Panc1 (cell line): ENCODE data around the gene EFCAB8. TPM values are rescaled to one million over a fixed set of nuclear protein-coding genes. Genes with fewer than 3 reads are reported as not detected.
A peak's percentile ranks its signal among the peaks of the same experiment; 100 is the strongest.

ENCODE experiments used
- ATAC-seq: fragments of 200-7000 bp; cut with Tn5 transposase; 2 replicates; pipeline ENCODE4 v1.9.1; 2020; ENCODE audit warnings: mild to moderate bottlenecking, moderate library complexity
- BruUV-seq: library from RNA; stranded (reverse); fragments of 400-500 nt; replicated peaks from 2 replicates; lab custom pipeline; 2021; lab: Mats Ljungman, UMichigan
- CTCF ChIA-PET: fragments of 300-600 bp; sonication (Branson Sonifier 250); formaldehyde crosslinking; loops from one replicate; lab custom pipeline; 2022; ENCODE audit warnings: antibody characterized with exemption; lab: Charles Lee
- POLR2A ChIA-PET: fragments of 300-600 bp; sonication (Branson Sonifier 250); formaldehyde crosslinking; loops from one replicate; lab custom pipeline; 2022; ENCODE audit warnings: antibody characterized with exemption; lab: Charles Lee
- DNase-seq: peaks from one replicate; pipeline ENCODE4 v3.0.0-alpha.2; 2010; ENCODE audit warnings: low read depth, low spot score
- H3K27ac ChIP-seq: 2 replicates; pipeline ENCODE4 v1.5.1; 2011; ENCODE audit warnings: mild to moderate bottlenecking, low read length, inconsistent platforms
- H3K27me3 ChIP-seq: fragments of 200-500 bp; sonication (Bioruptor generic); 2 replicates; pipeline ENCODE4 v1.6.0; 2014; ENCODE audit warnings: low read length, inconsistent platforms; ENCODE audit not compliant: control insufficient read depth, insufficient read depth
- H3K36me3 ChIP-seq: fragments of 200-500 bp; sonication (Bioruptor generic); 2 replicates; pipeline ENCODE4 v1.5.1; 2014; ENCODE audit warnings: inconsistent platforms, mild to moderate bottlenecking, low read length, moderate library complexity; ENCODE audit not compliant: control insufficient read depth, insufficient read depth
- H3K4me1 ChIP-seq: 2 replicates; pipeline ENCODE4 v1.5.1; 2011; ENCODE audit warnings: inconsistent platforms, mild to moderate bottlenecking, low read length, moderate library complexity; ENCODE audit not compliant: control insufficient read depth, insufficient read depth
- H3K4me3 ChIP-seq, 2 experiments: 2 replicates each; pipeline ENCODE4 v1.5.1; 2011 to 2012; ENCODE audit warnings: low read depth in 2 of 2, low read length in 2 of 2, mild to moderate bottlenecking in 2 of 2, inconsistent platforms in 1 of 2, moderate library complexity in 1 of 2
- H3K9me3 ChIP-seq: fragments of 200-500 bp; sonication (Bioruptor generic); 2 replicates; pipeline ENCODE4 v1.5.1; 2014; ENCODE audit warnings: low read depth, mild to moderate bottlenecking, inconsistent platforms, low read length, moderate library complexity; ENCODE audit not compliant: control insufficient read depth, insufficient read depth
- CTCF ChIP-seq: fragments of 450-650 bp; IDR thresholded peaks from 2 replicates; pipeline ENCODE4 v1.5.1; 2017; ENCODE audit warnings: mild to moderate bottlenecking
- POLR2AphosphoS5 ChIP-seq: IDR thresholded peaks from 2 replicates; pipeline ENCODE4 v1.6.1; 2012; ENCODE audit warnings: mild to moderate bottlenecking, low read depth, low read length, moderate library complexity
- REST ChIP-seq, 2 experiments: IDR thresholded peaks; 2 replicates each; pipeline ENCODE4 v1.6.1; 2011 to 2012; ENCODE audit warnings: low read depth in 2 of 2, control low read depth in 1 of 2, low read length in 1 of 2, mild to moderate bottlenecking in 1 of 2, moderate library complexity in 1 of 2; ENCODE audit not compliant: insufficient read depth in 1 of 2
- SIN3A ChIP-seq: IDR thresholded peaks from 2 replicates; pipeline ENCODE4 v1.6.1; 2012; ENCODE audit warnings: low read depth, mild to moderate bottlenecking, low read length, moderate library complexity, borderline replicate concordance; ENCODE audit not compliant: insufficient read depth
- TCF7L2 ChIP-seq: IDR thresholded peaks from 2 replicates; pipeline ENCODE4 v1.6.1; 2011; ENCODE audit warnings: mild to moderate bottlenecking, low read depth, low read length, inconsistent platforms
- in situ Hi-C: cut with HindIII; loops from 2 replicates; pipeline ENCODE4 v1.10.0; 2016; ENCODE audit warnings: low sequenced_read_pairs, low pct_unique_long_range_greater_than_20kb
- intact Hi-C: fragments of 100-400 bp; cut with micrococcal nuclease; formaldehyde crosslinking; loops from one replicate; pipeline ENCODE4 v1.10.0; 2022; ENCODE audit not compliant: unreplicated experiment
- total RNA-seq: library from RNA; stranded (reverse); gene quantifications from one replicate; pipeline ENCODE4 v1.2.1, GENCODE V29; 2021; ENCODE audit not compliant: unreplicated experiment

Gene EFCAB8
- total RNA-seq, 1 experiment from 2014 or later: 1.1 TPM

GRCh38 chr20:32967961-32968457, 109.3 kb downstream of the EFCAB8 start:
- ATAC-seq (no peak), DNase-seq (no peak)
- no peaks in the 10 kb centered on the region; the same call in 1 of the 2 replicates for H3K27me3 ChIP-seq
- ChIA-PET CTCF (no interaction called here), POLR2A (no interaction called here)
- in situ Hi-C loops: no loop called here
- intact Hi-C loops: no loop called here
- no peak overlapping the region for H3K27ac ChIP-seq
- H3K36me3 ChIP-seq: no peaks in the 10 kb centered on the region
- no TSS peak for BruUV-seq
- H3K9me3 ChIP-seq: no peaks in the 10 kb centered on the region
- peaks cover 6% of the 10 kb centered on the region; the same call in 1 of the 2 replicates for H3K4me1 ChIP-seq
- no peak for TF ChIP-seq REST (IDR thresholded peaks at IDR 0.05; ENCODE audit: insufficient read depth in 1 of 2, low read depth in 2 of 2, low read length in 1 of 2)
- no peak for TF ChIP-seq SIN3A
- no peak for TF ChIP-seq CTCF
- no peak overlapping the region for H3K4me3 ChIP-seq

- no peak overlapping the region for H3K4me3 ChIP-seq
- H3K27ac ChIP-seq: no peak overlapping the region
- H3K9me3 ChIP-seq: no peaks in the 10 kb centered on the region
- POLR2A ChIA-PET: no interaction called here
- no TSS peak for BruUV-seq
- no peaks in the 10 kb centered on the region for H3K36me3 ChIP-seq
- H3K4me1 ChIP-seq: peaks cover 6% of the 10 kb centered on the region; the same call in 1 of the 2 replicates
- in situ Hi-C loops: no loop called here
- CTCF ChIA-PET: no interaction called here
- intact Hi-C loops: no loop called here
- TF ChIP-seq SIN3A: no peak
- no peak for TF ChIP-seq TCF7L2
- TF ChIP-seq POLR2AphosphoS5: no peak
- TF ChIP-seq CTCF: no peak
- no peak for TF ChIP-seq REST (IDR thresholded peaks at IDR 0.05; ENCODE audit: insufficient read depth in 1 of 2, low read depth in 2 of 2, low read length in 1 of 2)
- DNase-seq (no peak), ATAC-seq (0 out of 2 replicates have a peak, but pooled peaks have one; percentile 19)
- H3K27me3 ChIP-seq: no peaks in the 10 kb centered on the region; the same call in 1 of the 2 replicates
Observed at GRCh38 chr20:32968478-32969241, 109.9 kb downstream of the EFCAB8 start.
